ENCODE measurements around the gene RBM20. TPM values are rescaled to one million over a fixed set of nuclear protein-coding genes. Genes with fewer than 3 reads are reported as not detected.
A peak's percentile ranks its signal among the peaks of the same experiment; 100 is the strongest.

RBM20 gene
- total and polyA plus RNA-seq, 8 donors, result under 0.01 to 6.2 (median 0.59) TPM; not detected in 2

DNA sequence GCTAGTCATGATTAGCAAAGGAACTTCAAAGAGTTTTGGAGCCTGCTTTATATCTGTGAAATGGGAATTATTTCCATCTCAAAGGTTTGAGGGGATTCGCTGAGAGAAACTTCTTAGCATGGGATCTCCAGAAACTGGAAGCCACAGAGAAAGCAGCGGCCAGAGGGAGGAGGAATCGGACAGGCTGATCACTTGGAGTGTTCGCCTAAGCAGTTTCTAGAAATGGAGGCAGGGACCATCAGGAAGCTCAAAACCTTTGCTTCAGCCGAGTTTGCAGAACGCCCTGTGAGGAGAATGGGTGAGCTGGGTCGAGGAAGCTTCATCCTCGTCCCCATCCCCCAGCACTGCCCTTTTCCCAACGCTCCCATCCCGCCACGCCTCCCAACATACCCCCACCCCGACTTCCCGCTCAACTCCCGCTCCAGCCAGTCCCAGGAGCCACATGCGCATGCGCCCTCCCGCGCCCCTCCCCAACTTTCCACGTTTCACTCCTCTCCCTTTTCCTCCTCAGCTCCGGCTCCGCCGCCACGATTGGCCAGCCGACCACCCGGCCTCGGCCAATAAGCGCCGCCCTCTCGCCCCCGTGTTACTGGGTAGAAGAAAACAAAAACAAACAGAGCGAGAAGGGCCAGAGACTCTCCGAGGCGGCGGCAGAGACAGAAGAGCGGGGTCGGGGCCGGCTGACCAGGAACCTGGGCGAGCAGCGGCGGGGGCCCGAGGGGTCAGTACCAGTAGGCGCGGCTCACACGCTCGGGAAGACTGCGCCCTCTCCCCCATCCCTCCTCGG lies 227.4 kb downstream of the RBM20 start, which contains the start of gene PDCD4:
Gene PDCD4 (plus strand): TSS at position 631 of the 787 bp plus-strand sequence. CDS start 4,100 bp downstream, outside the sequence.
- Histone ChIP-seq H3K27ac (peak within 1 kb of the TSS; percentile 92 to 99 (median 98)), H3K36me3 (peaks cover 0 to 8% (median 4%) of the 10 kb centered on the region in 4 donors), H3K27me3 (no peaks in the 10 kb centered on the region), H3K9me3 (no peaks in the 10 kb centered on the region), H3K4me1 (peaks cover 17 to 72% (median 44%) of the 10 kb centered on the region in 4 donors), H3K4me3 (peak within 1 kb of the TSS; percentile 85 to 96 (median 86))
- 0 to 1% (median 1%) methylated on average over 32 to 47 of the region's 47 CpGs for WGBS, 5 donors
- intact Hi-C loops (cut with DNase I; ENCODE audit: low total_unique reads), result no loop called here
- TF ChIP-seq CTCF (IDR thresholded peaks at IDR 0.05), result no peak
- TF ChIP-seq POLR2A (IDR thresholded peaks at IDR 0.05), result peak in 2 of 4 donors; percentile 90
- peak; percentile 93 to 97 (median 97) for TF ChIP-seq POLR2AphosphoS5 (IDR thresholded peaks at IDR 0.05)
- peak; percentile 100 for DNase-seq

GRCh38 chr10:110872145-110872983 lies 228.2 kb downstream of the RBM20 start:
- peak; percentile 62 to 93 for DNase-seq
- Histone ChIP-seq H3K27me3 (no peaks in the 10 kb centered on the region), H3K4me1 (peaks cover 9 to 72% (median 42%) of the 10 kb centered on the region in 4 donors), H3K9me3 (no peaks in the 10 kb centered on the region), H3K36me3 (peaks cover 0 to 15% (median 9%) of the 10 kb centered on the region in 4 donors), H3K27ac (peak overlapping the region; percentile 92 to 99 (median 98)), H3K4me3 (peak overlapping the region; percentile 85 to 96 (median 86))
- 0 to 1% (median 0%) methylated on average over 25 to 70 of the region's 70 CpGs for WGBS, 5 donors
- intact Hi-C loops (cut with DNase I; ENCODE audit: low total_unique reads), result no loop called here
- TF ChIP-seq POLR2AphosphoS5 (IDR thresholded peaks at IDR 0.05) (peak; percentile 35 to 57 (median 50)), EP300 (IDR thresholded peaks at IDR 0.05) (no peak)

DNA sequence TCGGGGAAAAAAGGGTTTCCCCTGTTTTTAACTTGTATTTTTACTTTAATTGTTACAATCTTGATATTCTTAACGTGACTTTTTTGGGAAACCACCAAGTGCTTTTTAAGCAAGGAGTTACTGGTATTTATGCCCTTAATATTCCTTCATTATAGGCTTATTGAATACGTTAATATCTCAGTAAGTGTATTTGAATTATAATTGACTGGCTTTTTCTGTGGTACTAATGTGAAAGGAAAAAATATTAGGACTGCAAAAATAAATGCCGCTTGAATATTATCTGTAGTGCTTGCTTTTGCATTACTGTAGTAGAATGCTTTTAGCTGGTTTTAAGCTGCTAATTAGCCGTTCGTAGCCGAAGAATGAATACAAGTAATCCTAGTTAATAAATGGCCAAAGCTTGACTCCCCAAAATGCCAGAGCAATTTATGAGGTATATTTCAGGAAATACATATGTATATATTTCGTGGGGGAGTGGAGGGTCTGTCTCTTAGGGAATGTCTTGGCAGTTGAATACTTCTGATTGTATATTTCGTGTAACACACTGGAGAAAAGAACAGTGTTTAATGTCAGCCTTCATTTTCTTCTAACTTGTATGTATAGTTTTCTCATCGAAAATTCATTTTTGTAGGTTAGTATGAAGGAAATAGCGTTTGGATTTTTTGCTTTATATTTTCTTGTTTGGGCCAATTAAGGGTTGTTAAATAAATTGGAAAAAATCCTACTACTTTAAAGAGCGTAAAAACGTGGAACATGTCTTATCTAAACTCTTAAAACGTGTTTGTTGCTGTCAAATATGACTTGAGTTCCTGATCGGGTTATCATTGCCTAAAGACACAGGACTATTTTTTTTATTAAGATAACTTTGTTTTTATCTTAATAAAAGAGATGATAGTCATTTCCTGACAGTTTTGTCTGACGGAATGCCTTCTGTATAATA lies 229.1 kb downstream of the RBM20 start:
- Histone ChIP-seq H3K4me3 (peak overlapping the region; percentile 85 to 96 (median 86)), H3K27ac (peak overlapping the region; percentile 92 to 99 (median 98)), H3K9me3 (no peaks in the 10 kb centered on the region), H3K4me1 (peaks cover 5 to 72% (median 42%) of the 10 kb centered on the region in 4 donors), H3K36me3 (peaks cover 0 to 24% (median 13%) of the 10 kb centered on the region in 4 donors), H3K27me3 (no peaks in the 10 kb centered on the region)
- 1 to 2% (median 1%) methylated on average over 16 of the region's 16 CpGs for WGBS, 5 donors
- peak in 1 of 2 donors; percentile 48 for DNase-seq
- intact Hi-C loops (cut with DNase I; ENCODE audit: low total_unique reads), result no loop called here
- TF ChIP-seq CTCF (IDR thresholded peaks at IDR 0.05) (no peak), POLR2A (IDR thresholded peaks at IDR 0.05) (no peak)

DNA sequence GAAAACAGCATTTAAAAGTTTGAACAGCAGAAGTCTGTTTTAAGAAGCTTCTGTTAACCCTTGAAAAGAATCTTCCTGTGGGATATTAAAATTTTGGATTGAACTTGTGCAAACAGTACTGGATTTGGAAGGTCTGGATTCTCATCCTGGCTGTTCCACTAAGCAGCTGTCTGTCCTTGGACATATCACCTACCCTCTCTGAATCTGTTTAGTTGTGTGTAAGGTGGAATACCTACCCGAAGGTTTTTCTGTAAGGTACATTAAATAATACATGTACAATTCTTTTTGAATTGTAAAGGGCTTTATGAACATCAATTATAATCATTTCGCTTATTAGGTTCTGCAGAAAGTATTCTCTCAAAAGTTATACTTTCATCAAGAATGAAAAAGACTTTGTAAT lies 229.8 kb downstream of the RBM20 start:
- DNase-seq, result no peak
- Histone ChIP-seq H3K36me3 (peaks cover 0 to 30% (median 20%) of the 10 kb centered on the region in 4 donors), H3K9me3 (no peaks in the 10 kb centered on the region), H3K4me3 (peak overlapping the region; percentile 85 to 96 (median 86)), H3K27me3 (no peaks in the 10 kb centered on the region), H3K4me1 (peaks cover 7 to 72% (median 43%) of the 10 kb centered on the region in 4 donors), H3K27ac (peak overlapping the region; percentile 33 to 99 (median 98))
- intact Hi-C loops (cut with DNase I; ENCODE audit: low total_unique reads), result no loop called here
- TF ChIP-seq POLR2A (IDR thresholded peaks at IDR 0.05) (no peak), EP300 (IDR thresholded peaks at IDR 0.05) (no peak), POLR2AphosphoS5 (IDR thresholded peaks at IDR 0.05) (no peak), CTCF (IDR thresholded peaks at IDR 0.05) (no peak)
- 15 to 48% (median 27%) methylated on average over 2 of the region's 2 CpGs for WGBS, 5 donors

All from stomach (tissue), 9 donors.